ENCODE data around the gene F7.

The F7 gene

DNA sequence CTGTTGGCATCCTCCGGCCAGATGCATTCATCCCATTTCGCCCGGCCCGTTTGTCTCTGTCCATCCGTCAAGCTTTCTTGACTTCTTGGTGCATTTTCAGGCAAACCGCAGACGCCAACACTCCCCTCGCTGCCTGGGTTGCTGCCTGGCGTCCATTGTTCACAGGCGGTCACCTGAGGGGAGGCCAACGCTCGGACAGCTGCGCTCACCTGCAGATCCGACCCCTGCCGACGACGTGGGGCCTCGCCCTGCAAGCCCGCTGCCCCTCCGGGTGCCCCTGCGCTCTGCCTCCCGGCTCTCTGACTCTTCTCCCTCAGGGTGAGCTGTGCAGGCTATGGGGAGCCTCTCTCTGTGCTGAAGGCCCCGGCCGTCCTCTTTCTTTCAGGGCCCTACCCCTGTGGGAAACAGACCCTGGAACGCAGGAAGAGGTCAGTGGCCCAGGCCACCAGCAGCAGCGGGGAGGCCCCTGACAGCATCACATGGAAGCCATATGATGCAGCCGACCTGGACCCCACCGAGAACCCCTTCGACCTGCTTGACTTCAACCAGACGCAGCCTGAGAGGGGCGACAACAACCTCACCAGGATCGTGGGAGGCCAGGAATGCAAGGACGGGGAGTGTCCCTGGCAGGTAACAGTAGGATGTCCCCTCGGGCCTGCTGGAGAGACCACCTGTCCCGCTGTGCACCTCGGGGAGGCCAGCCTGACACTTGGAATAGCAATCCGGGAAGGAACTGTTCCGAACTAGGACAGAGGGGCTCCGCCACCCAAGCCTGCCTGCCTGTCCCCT, 38.1 kb downstream of the F7 start:
- Histone ChIP-seq H3K36me3 (ENCODE audit: control insufficient read depth in 1 of 2, insufficient read depth in 2 of 2, low read depth in 1 of 2, low read length in 2 of 2) (peaks cover 0 to 15% of the 10 kb centered on the region in 2 experiments), H3K4me3 (ENCODE audit: insufficient read depth in 1 of 2, low read depth in 1 of 2, low read length in 2 of 2) (no peak overlapping the region), H2BK12ac (ENCODE audit: low read length in 2 of 2) (no peak overlapping the region), H3K18ac (ENCODE audit: low read depth in 1 of 2, low read length in 2 of 2) (no peak overlapping the region), H2BK120ac (ENCODE audit: low read depth, low read length) (no peak overlapping the region), H2AFZ (ENCODE audit: low read depth, low read length) (no peak overlapping the region), H3K9ac (ENCODE audit: low read length) (no peak overlapping the region), H3K4me2 (ENCODE audit: low read length, poor library complexity, severe bottlenecking) (no peak overlapping the region), H4K8ac (ENCODE audit: low read length) (no peak overlapping the region), H4K91ac (ENCODE audit: low read length) (no peak overlapping the region), H3K23ac (ENCODE audit: low read length in 2 of 2) (no peak overlapping the region), H3K27ac (ENCODE audit: low read length, poor library complexity, severe bottlenecking) (no peak overlapping the region), H2AK5ac (ENCODE audit: low read length, severe bottlenecking) (no peak overlapping the region), H3K79me1 (replicated peaks; ENCODE audit: low read length, poor library complexity, severe bottlenecking) (no peaks in the 10 kb centered on the region), H3K14ac (ENCODE audit: low read length in 2 of 2) (peak overlapping the region in 1 of 2 experiments; percentile 46), H3K9me3 (ENCODE audit: control insufficient read depth, low read length) (no peaks in the 10 kb centered on the region), H3K4me1 (ENCODE audit: control insufficient read depth, insufficient read depth, low read depth, low read length) (no peaks in the 10 kb centered on the region), H3K4ac (ENCODE audit: low read depth in 1 of 2, low read length in 2 of 2) (no peak overlapping the region), H2BK15ac (ENCODE audit: low read depth, poor library complexity, severe bottlenecking) (no peak overlapping the region), H2BK5ac (ENCODE audit: low read depth, low read length, poor library complexity, severe bottlenecking) (no peak overlapping the region), H3K27me3 (ENCODE audit: control insufficient read depth in 1 of 2, insufficient read depth in 1 of 2, low read length in 2 of 2) (peaks cover 5 to 6% of the 10 kb centered on the region in 2 experiments)
- 91% methylated on average over 39 of the region's 39 CpGs for WGBS
- no peak for DNase-seq

GRCh38 chr13:113144255-113144629, 38.7 kb downstream of the F7 start:
- Histone ChIP-seq H3K4me2 (ENCODE audit: low read length, poor library complexity, severe bottlenecking) (no peak overlapping the region), H3K9me3 (ENCODE audit: control insufficient read depth, low read length) (no peaks in the 10 kb centered on the region), H3K18ac (ENCODE audit: low read depth in 1 of 2, low read length in 2 of 2) (no peak overlapping the region), H3K79me1 (replicated peaks; ENCODE audit: low read length, poor library complexity, severe bottlenecking) (no peaks in the 10 kb centered on the region), H2AK5ac (ENCODE audit: low read length, severe bottlenecking) (no peak overlapping the region), H2BK15ac (ENCODE audit: low read depth, poor library complexity, severe bottlenecking) (no peak overlapping the region), H3K36me3 (ENCODE audit: control insufficient read depth in 1 of 2, insufficient read depth in 2 of 2, low read depth in 1 of 2, low read length in 2 of 2) (peaks cover 0 to 15% of the 10 kb centered on the region in 2 experiments), H3K4me1 (ENCODE audit: control insufficient read depth, insufficient read depth, low read depth, low read length) (no peaks in the 10 kb centered on the region), H3K9ac (ENCODE audit: low read length) (no peak overlapping the region), H4K8ac (ENCODE audit: low read length) (no peak overlapping the region), H3K27me3 (ENCODE audit: control insufficient read depth in 1 of 2, insufficient read depth in 1 of 2, low read length in 2 of 2) (peaks cover under 1 to 5% of the 10 kb centered on the region in 2 experiments), H3K4ac (ENCODE audit: low read depth in 1 of 2, low read length in 2 of 2) (no peak overlapping the region), H3K14ac (ENCODE audit: low read length in 2 of 2) (no peak overlapping the region), H4K91ac (ENCODE audit: low read length) (no peak overlapping the region), H3K27ac (ENCODE audit: low read length, poor library complexity, severe bottlenecking) (no peak overlapping the region), H2BK12ac (ENCODE audit: low read length in 2 of 2) (no peak overlapping the region), H2BK5ac (ENCODE audit: low read depth, low read length, poor library complexity, severe bottlenecking) (no peak overlapping the region), H2BK120ac (ENCODE audit: low read depth, low read length) (no peak overlapping the region), H3K4me3 (ENCODE audit: insufficient read depth in 1 of 2, low read depth in 1 of 2, low read length in 2 of 2) (no peak overlapping the region), H2AFZ (ENCODE audit: low read depth, low read length) (no peak overlapping the region), H3K23ac (ENCODE audit: low read length in 2 of 2) (no peak overlapping the region)
- 79% methylated on average over 9 of the region's 12 CpGs for WGBS
- no peak for DNase-seq

GRCh38 chr13:113145496-113145895, 39.9 kb downstream of the F7 start:
- no peak for DNase-seq
- no peak overlapping the region for H3K23ac ChIP-seq (ENCODE audit: low read length in 2 of 2)
- no peak overlapping the region for H3K14ac ChIP-seq (ENCODE audit: low read length in 2 of 2)
- peaks cover 0 to 15% of the 10 kb centered on the region in 2 experiments for H3K36me3 ChIP-seq (ENCODE audit: control insufficient read depth in 1 of 2, insufficient read depth in 2 of 2, low read depth in 1 of 2, low read length in 2 of 2)
- no peaks in the 10 kb centered on the region for H3K79me1 ChIP-seq (replicated peaks; ENCODE audit: low read length, poor library complexity, severe bottlenecking)
- no peak overlapping the region for H2BK120ac ChIP-seq (ENCODE audit: low read depth, low read length)
- H3K4me3 ChIP-seq (ENCODE audit: insufficient read depth in 1 of 2, low read depth in 1 of 2, low read length in 2 of 2), result no peak overlapping the region
- H4K91ac ChIP-seq (ENCODE audit: low read length), result no peak overlapping the region
- no peak overlapping the region for H2AFZ ChIP-seq (ENCODE audit: low read depth, low read length)
- H4K8ac ChIP-seq (ENCODE audit: low read length), result no peak overlapping the region
- H2BK12ac ChIP-seq (ENCODE audit: low read length in 2 of 2), result no peak overlapping the region
- H3K9me3 ChIP-seq (ENCODE audit: control insufficient read depth, low read length), result no peaks in the 10 kb centered on the region
- H2BK15ac ChIP-seq (ENCODE audit: low read depth, poor library complexity, severe bottlenecking), result no peak overlapping the region
- WGBS, result 90% methylated on average over 12 of the region's 12 CpGs
- no peak overlapping the region for H3K4me2 ChIP-seq (ENCODE audit: low read length, poor library complexity, severe bottlenecking)
- no peak overlapping the region for H2BK5ac ChIP-seq (ENCODE audit: low read depth, low read length, poor library complexity, severe bottlenecking)
- H3K27me3 ChIP-seq (ENCODE audit: control insufficient read depth in 1 of 2, insufficient read depth in 1 of 2, low read length in 2 of 2), result peaks cover 0 to 5% of the 10 kb centered on the region in 2 experiments
- H3K9ac ChIP-seq (ENCODE audit: low read length), result no peak overlapping the region
- H2AK5ac ChIP-seq (ENCODE audit: low read length, severe bottlenecking), result no peak overlapping the region
- H3K27ac ChIP-seq (ENCODE audit: low read length, poor library complexity, severe bottlenecking), result no peak overlapping the region
- H3K4me1 ChIP-seq (ENCODE audit: control insufficient read depth, insufficient read depth, low read depth, low read length), result no peaks in the 10 kb centered on the region
- H3K18ac ChIP-seq (ENCODE audit: low read depth in 1 of 2, low read length in 2 of 2), result no peak overlapping the region
- no peak overlapping the region for H3K4ac ChIP-seq (ENCODE audit: low read depth in 1 of 2, low read length in 2 of 2)

- Histone ChIP-seq H4K8ac (ENCODE audit: low read length) (no peak overlapping the region), H3K23ac (ENCODE audit: low read length in 2 of 2) (no peak overlapping the region), H3K27me3 (ENCODE audit: control insufficient read depth in 1 of 2, insufficient read depth in 1 of 2, low read length in 2 of 2) (peaks cover 0 to 5% of the 10 kb centered on the region in 2 experiments), H2BK5ac (ENCODE audit: low read depth, low read length, poor library complexity, severe bottlenecking) (no peak overlapping the region), H2BK12ac (ENCODE audit: low read length in 2 of 2) (no peak overlapping the region), H2AFZ (ENCODE audit: low read depth, low read length) (no peak overlapping the region), H3K9ac (ENCODE audit: low read length) (no peak overlapping the region), H3K36me3 (ENCODE audit: control insufficient read depth in 1 of 2, insufficient read depth in 2 of 2, low read depth in 1 of 2, low read length in 2 of 2) (peaks cover 0 to 10% of the 10 kb centered on the region in 2 experiments), H2AK5ac (ENCODE audit: low read length, severe bottlenecking) (no peak overlapping the region), H2BK15ac (ENCODE audit: low read depth, poor library complexity, severe bottlenecking) (no peak overlapping the region), H4K91ac (ENCODE audit: low read length) (no peak overlapping the region), H3K27ac (ENCODE audit: low read length, poor library complexity, severe bottlenecking) (no peak overlapping the region), H3K4ac (ENCODE audit: low read depth in 1 of 2, low read length in 2 of 2) (no peak overlapping the region), H3K4me3 (ENCODE audit: insufficient read depth in 1 of 2, low read depth in 1 of 2, low read length in 2 of 2) (no peak overlapping the region), H3K18ac (ENCODE audit: low read depth in 1 of 2, low read length in 2 of 2) (no peak overlapping the region), H3K14ac (ENCODE audit: low read length in 2 of 2) (no peak overlapping the region), H3K4me1 (ENCODE audit: control insufficient read depth, insufficient read depth, low read depth, low read length) (no peaks in the 10 kb centered on the region), H3K4me2 (ENCODE audit: low read length, poor library complexity, severe bottlenecking) (no peak overlapping the region), H2BK120ac (ENCODE audit: low read depth, low read length) (no peak overlapping the region), H3K79me1 (replicated peaks; ENCODE audit: low read length, poor library complexity, severe bottlenecking) (no peaks in the 10 kb centered on the region), H3K9me3 (ENCODE audit: control insufficient read depth, low read length) (no peaks in the 10 kb centered on the region)
- DNase-seq, result no peak
- whole genome bisulfite sequencing, result 81% methylated on average over 12 of the region's 15 CpGs
These were observed 40.5 kb downstream of the F7 start for GRCh38 chr13:113145911-113146598.

All from mesenchymal stem cell (in vitro differentiated cells and primary cell).